ENCODE measurements around the gene BACE2.

BACE2 gene

GRCh38 chr21:41121785-41122415 lies 46.1 kb upstream of the BACE2 start:
- Histone ChIP-seq H3K4me1 (ENCODE audit: insufficient read depth, low read length) (0 out of 2 replicates have a peak, but pooled peaks cover 2% of the 10 kb centered on the region), H3K9me3 (ENCODE audit: insufficient read depth, low read length, severe bottlenecking) (no peaks in the 10 kb centered on the region), H3K4me3 (ENCODE audit: low read depth in 1 of 2, low read length in 2 of 2) (no peak overlapping the region), H3K27ac (ENCODE audit: low read length) (no peak overlapping the region), H4K20me1 (ENCODE audit: insufficient read depth, low read length) (no peaks in the 10 kb centered on the region), H3K27me3 (ENCODE audit: insufficient read depth, low read length, poor library complexity) (peaks cover 8% of the 10 kb centered on the region), H2AFZ (ENCODE audit: low read depth, low read length) (no peak overlapping the region; the same call in 1 of the 2 replicates), H3K4me2 (ENCODE audit: insufficient read depth, low read length) (no peak overlapping the region), H3K36me3 (ENCODE audit: insufficient read depth, low read length) (no peaks in the 10 kb centered on the region), H3K9ac (ENCODE audit: low read depth, low read length) (no peak overlapping the region), H3K79me2 (ENCODE audit: insufficient read depth, low read length) (no peaks in the 10 kb centered on the region)
- TF ChIP-seq, protein P1, sequence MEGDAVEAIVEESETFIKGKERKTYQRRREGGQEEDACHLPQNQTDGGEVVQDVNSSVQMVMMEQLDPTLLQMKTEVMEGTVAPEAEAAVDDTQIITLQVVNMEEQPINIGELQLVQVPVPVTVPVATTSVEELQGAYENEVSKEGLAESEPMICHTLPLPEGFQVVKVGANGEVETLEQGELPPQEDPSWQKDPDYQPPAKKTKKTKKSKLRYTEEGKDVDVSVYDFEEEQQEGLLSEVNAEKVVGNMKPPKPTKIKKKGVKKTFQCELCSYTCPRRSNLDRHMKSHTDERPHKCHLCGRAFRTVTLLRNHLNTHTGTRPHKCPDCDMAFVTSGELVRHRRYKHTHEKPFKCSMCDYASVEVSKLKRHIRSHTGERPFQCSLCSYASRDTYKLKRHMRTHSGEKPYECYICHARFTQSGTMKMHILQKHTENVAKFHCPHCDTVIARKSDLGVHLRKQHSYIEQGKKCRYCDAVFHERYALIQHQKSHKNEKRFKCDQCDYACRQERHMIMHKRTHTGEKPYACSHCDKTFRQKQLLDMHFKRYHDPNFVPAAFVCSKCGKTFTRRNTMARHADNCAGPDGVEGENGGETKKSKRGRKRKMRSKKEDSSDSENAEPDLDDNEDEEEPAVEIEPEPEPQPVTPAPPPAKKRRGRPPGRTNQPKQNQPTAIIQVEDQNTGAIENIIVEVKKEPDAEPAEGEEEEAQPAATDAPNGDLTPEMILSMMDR (IDR thresholded peaks at IDR 0.05; ENCODE audit: borderline replicate concordance, extremely low read depth, low read length, poor library complexity, severe bottlenecking), result peak; percentile 96
- no peak for TF ChIP-seq EZH2 (IDR thresholded peaks at IDR 0.05; ENCODE audit: borderline replicate concordance, low read depth, low read length, severe bottlenecking)
- ATAC-seq (ENCODE audit: insufficient read depth, low read depth) (peak; percentile 89), DNase-seq (peak; percentile 81)

- Histone ChIP-seq H3K27ac (ENCODE audit: low read length) (no peak overlapping the region), H3K36me3 (ENCODE audit: insufficient read depth, low read length) (no peaks in the 10 kb centered on the region), H3K9me3 (ENCODE audit: insufficient read depth, low read length, severe bottlenecking) (peaks cover 2% of the 10 kb centered on the region), H3K4me3 (ENCODE audit: low read depth in 1 of 2, low read length in 2 of 2) (no peak overlapping the region), H3K27me3 (ENCODE audit: insufficient read depth, low read length, poor library complexity) (peaks cover 11% of the 10 kb centered on the region), H3K79me2 (ENCODE audit: insufficient read depth, low read length) (no peaks in the 10 kb centered on the region), H4K20me1 (ENCODE audit: insufficient read depth, low read length) (no peaks in the 10 kb centered on the region), H3K9ac (ENCODE audit: low read depth, low read length) (no peak overlapping the region), H2AFZ (ENCODE audit: low read depth, low read length) (no peak overlapping the region), H3K4me1 (ENCODE audit: insufficient read depth, low read length) (0 out of 2 replicates have a peak, but pooled peaks cover 2% of the 10 kb centered on the region), H3K4me2 (ENCODE audit: insufficient read depth, low read length) (no peak overlapping the region)
- DNase-seq (no peak), ATAC-seq (ENCODE audit: insufficient read depth, low read depth) (no peak)
- no peak for TF ChIP-seq EZH2 (IDR thresholded peaks at IDR 0.05; ENCODE audit: borderline replicate concordance, low read depth, low read length, severe bottlenecking)
- TF ChIP-seq, protein P1 (IDR thresholded peaks at IDR 0.05; ENCODE audit: borderline replicate concordance, extremely low read depth, low read length, poor library complexity, severe bottlenecking), result no peak
These were observed 43.2 kb upstream of the BACE2 start for GRCh38 chr21:41124641-41125201.

- Histone ChIP-seq H2AFZ (ENCODE audit: low read depth, low read length) (no peak overlapping the region), H3K4me1 (ENCODE audit: insufficient read depth, low read length) (peaks cover 5% of the 10 kb centered on the region; the same call in 1 of the 2 replicates), H3K9ac (ENCODE audit: low read depth, low read length) (no peak overlapping the region), H3K4me2 (ENCODE audit: insufficient read depth, low read length) (no peak overlapping the region), H3K27ac (ENCODE audit: low read length) (no peak overlapping the region), H3K9me3 (ENCODE audit: insufficient read depth, low read length, severe bottlenecking) (peaks cover 2% of the 10 kb centered on the region), H3K36me3 (ENCODE audit: insufficient read depth, low read length) (no peaks in the 10 kb centered on the region), H3K4me3 (ENCODE audit: low read depth in 1 of 2, low read length in 2 of 2) (no peak overlapping the region), H3K27me3 (ENCODE audit: insufficient read depth, low read length, poor library complexity) (peaks cover 7% of the 10 kb centered on the region), H4K20me1 (ENCODE audit: insufficient read depth, low read length) (no peaks in the 10 kb centered on the region), H3K79me2 (ENCODE audit: insufficient read depth, low read length) (no peaks in the 10 kb centered on the region)
- no peak for TF ChIP-seq EZH2 (IDR thresholded peaks at IDR 0.05; ENCODE audit: borderline replicate concordance, low read depth, low read length, severe bottlenecking)
- TF ChIP-seq, protein P1 (IDR thresholded peaks at IDR 0.05; ENCODE audit: borderline replicate concordance, extremely low read depth, low read length, poor library complexity, severe bottlenecking), result no peak
- ATAC-seq (ENCODE audit: insufficient read depth, low read depth) (no peak), DNase-seq (no peak)
These were observed 39.0 kb upstream of the BACE2 start for GRCh38 chr21:41128981-41129380.
